Spinal cord (tissue), 10 donors: ENCODE measurements around the gene CACNA1H. TPM values are rescaled to one million over a fixed set of nuclear protein-coding genes. Genes with fewer than 3 reads are reported as not detected.
"Not testable (repeated sequence)": the region's sequence is repeated elsewhere in the genome, so short reads cannot be mapped to it uniquely, and the experiment has no call there.

Experiments
- DNase-seq, 6 donors: peaks; one replicate each; pipeline versions ENCODE4 v3.0.0 to v3.0.0-alpha.2; 2013 to 2015; ENCODE audit warnings: low spot score in 6 of 6, low read depth in 4 of 6
- H3K27ac ChIP-seq: one replicate; pipeline ENCODE4 v1.5.1; 2013; ENCODE audit warnings: low read depth, low read length, control low read depth
- H3K27me3 ChIP-seq: one replicate; pipeline ENCODE4 v1.6.1; 2013; ENCODE audit warnings: low read length; ENCODE audit not compliant: control insufficient read depth, insufficient read depth
- H3K36me3 ChIP-seq: one replicate; pipeline ENCODE4 v1.6.1; 2013; ENCODE audit warnings: low read length; ENCODE audit not compliant: control insufficient read depth, insufficient read depth
- H3K4me1 ChIP-seq: one replicate; pipeline ENCODE4 v1.6.1; 2013; ENCODE audit warnings: low read length; ENCODE audit not compliant: control insufficient read depth, insufficient read depth
- H3K4me3 ChIP-seq: one replicate; pipeline ENCODE4 v1.5.1; 2013; ENCODE audit warnings: low read depth, low read length, control low read depth
- H3K9me3 ChIP-seq: one replicate; pipeline ENCODE4 v1.6.1; 2013; ENCODE audit warnings: low read length; ENCODE audit not compliant: control insufficient read depth, insufficient read depth
- WGBS: methylation state at CpG from one replicate; pipeline ENCODE4 v1.1.5; 2013; ENCODE audit warnings: missing lambda C conversion rate; ENCODE audit not compliant: insufficient coverage; 5-methylcytosine and 5-hydroxymethylcytosine counted together
- polyA plus RNA-seq, 2 donors: library from polyadenylated mRNA; unstranded; fragments of 120-200 nt; gene quantifications; one replicate each; pipeline ENCODE4 v1.2.1, GENCODE V29; 2013; ENCODE audit not compliant: insufficient read length in 2 of 2
- total RNA-seq, 2 donors: library from RNA; depleted of rRNA in 1 of 2; stranded (reverse); fragments of 120-200 nt in 1 of 2; fragments of >200 nt in 1 of 2; gene quantifications; one replicate each; pipeline versions ENCODE4 v1.2.3 to v1.2.4, GENCODE V29; 2013 to 2014
- donor health status: healthy.

CACNA1H gene
- total and polyA plus RNA-seq, 4 donors: 7.8 to 20.1 (median 13.1) TPM

DNA sequence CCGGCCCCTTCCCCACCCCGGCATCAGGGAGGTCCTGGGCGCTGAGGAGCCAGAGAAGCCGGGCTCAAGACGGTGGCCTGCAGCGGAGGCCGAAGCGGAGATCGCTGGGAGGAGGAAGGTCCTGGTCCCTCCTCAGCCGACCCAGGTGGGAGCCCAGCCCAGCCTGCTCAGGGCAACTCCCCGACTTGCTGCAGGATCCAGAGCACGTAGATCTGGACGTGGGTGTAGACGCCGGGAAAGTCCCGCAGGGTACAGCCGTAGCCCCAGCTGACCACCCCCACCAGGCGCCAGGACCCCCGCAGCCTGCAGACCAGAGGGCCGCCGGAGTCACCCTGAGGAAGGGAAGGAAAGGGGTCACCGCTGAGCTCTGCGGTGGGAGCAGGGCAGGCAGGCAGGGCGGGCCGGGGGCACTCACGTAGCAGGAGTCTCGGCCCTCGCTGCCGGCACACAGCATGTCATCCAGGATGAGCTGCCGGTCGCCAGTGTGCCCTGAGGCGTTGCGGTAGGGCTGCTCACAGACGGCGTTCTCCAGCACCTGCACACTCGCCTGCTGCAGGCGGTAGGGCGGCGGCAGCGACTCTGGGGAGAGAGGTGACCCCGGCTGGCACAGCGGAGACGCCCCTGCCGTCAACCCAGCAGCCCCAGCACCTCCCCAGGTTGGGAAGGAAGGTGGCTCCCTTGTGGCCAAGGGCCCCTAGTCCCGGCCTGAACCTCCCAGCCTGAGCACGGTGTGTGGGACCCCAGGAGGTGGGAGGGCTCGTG lies 108.4 kb downstream of the CACNA1H start:
- Histone ChIP-seq H3K4me3 (no peak overlapping the region), H3K4me1 (peaks cover 4% of the 10 kb centered on the region), H3K36me3 (no peaks in the 10 kb centered on the region), H3K27me3 (peaks cover 45% of the 10 kb centered on the region), H3K9me3 (no peaks in the 10 kb centered on the region), H3K27ac (no peak overlapping the region)
- whole genome bisulfite sequencing: 9% methylated on average over 41 of the region's 47 CpGs
- no peak for DNase-seq

DNA sequence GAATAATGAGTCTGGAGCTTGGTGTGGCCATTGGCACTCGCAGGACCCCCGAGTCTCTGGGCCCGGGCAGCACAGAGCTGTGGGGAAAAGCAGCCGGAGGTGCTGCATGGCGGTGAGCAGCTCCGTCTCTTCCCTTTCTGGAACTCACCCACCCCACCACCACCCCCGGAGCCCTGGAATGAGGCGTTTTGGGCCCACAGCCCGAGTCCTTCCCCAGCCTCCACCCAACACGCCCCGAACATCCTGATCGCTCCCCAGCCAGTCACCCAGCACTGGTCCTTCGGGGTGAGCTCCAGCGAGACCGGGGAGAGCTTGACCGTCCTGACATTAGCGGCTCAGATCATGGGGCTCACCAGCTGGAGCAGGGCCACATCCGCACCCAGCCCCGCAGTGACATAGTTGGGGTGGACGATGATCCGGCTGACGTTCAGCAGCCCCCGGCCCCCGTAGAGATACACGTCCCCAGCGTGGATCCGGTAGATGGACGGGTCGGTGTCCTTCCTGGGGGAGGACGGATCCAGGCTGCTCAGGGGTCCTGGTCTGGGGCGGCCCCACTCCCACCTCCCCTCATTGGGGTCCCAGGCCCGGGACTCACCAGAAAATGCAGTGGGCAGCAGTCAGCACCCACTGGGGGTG lies 109.4 kb downstream of the CACNA1H start:
- Histone ChIP-seq H3K4me1 (peaks cover 4% of the 10 kb centered on the region), H3K9me3 (no peaks in the 10 kb centered on the region), H3K27ac (no peak overlapping the region), H3K27me3 (peaks cover 45% of the 10 kb centered on the region), H3K4me3 (no peak overlapping the region), H3K36me3 (no peaks in the 10 kb centered on the region)
- whole genome bisulfite sequencing: 89% methylated on average over 28 of the region's 32 CpGs
- DNase-seq: no peak

DNA sequence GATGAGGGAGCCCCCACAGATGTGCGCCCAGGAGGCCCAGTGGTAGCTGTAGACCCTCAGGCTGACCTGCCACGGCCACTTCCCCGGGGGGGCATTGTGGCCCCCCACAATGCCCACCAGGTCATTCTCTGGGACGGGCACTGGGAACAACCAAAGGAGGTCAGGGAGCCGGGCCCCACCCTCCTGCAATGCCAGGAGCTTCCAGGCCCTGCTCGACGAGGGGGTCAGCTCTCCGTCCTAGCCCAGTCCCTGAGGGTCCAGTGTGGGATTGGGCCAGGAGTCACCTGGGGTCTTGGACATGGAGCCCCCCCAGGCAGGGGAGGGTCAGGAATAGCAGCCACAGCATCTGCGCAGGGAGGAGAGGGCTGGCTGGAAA lies 109.9 kb downstream of the CACNA1H start:
- Histone ChIP-seq H3K9me3 (no peaks in the 10 kb centered on the region), H3K4me1 (peaks cover 4% of the 10 kb centered on the region), H3K27ac (no peak overlapping the region), H3K27me3 (peaks cover 45% of the 10 kb centered on the region), H3K36me3 (no peaks in the 10 kb centered on the region), H3K4me3 (no peak overlapping the region)
- 80% methylated on average over 9 of the region's 9 CpGs for WGBS
- DNase-seq: no peak

DNA sequence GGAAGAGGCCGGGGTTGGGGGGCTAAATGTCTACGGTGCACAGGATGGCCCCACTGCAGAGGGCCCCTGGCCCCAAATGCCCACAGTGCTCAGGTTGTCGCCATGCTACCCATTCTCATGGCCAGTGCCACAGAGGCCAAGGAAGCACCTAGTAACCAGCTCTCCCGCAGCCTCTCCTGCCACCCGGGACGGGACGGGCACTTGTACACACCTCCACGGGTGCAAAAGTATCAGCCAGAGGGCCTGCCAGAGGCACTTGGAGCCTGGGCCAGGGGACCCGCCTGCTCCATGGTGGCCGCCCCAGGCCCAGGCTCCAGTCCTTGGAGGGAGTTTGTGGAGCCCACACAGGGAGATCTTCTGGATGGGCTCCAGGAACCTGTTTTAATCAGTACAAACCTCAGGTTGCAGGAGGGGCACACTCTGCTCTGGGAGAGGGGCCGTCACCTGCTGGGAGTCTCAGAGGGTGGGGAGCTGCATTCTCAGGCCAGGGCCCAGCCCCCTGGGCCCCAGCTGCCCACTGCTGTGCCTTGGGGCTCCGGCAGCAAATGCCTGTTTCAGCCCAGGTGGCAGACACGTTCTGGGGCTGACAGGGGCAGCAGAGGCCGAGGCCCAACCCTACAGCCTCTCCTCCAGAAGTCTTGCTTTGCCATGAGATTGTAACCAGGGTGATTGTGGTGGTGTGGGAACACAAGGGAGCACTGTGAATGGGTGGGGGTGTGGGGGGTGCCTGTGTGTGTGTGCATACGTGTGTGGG lies 110.9 kb downstream of the CACNA1H start:
- no peak for DNase-seq
- H3K4me3 ChIP-seq: no peak overlapping the region
- no peak overlapping the region for H3K27ac ChIP-seq
- WGBS: 79% methylated on average over 15 of the region's 15 CpGs
- H3K36me3 ChIP-seq: no peaks in the 10 kb centered on the region
- no peaks in the 10 kb centered on the region for H3K9me3 ChIP-seq
- peaks cover 44% of the 10 kb centered on the region for H3K27me3 ChIP-seq
- peaks cover 4% of the 10 kb centered on the region for H3K4me1 ChIP-seq

DNA sequence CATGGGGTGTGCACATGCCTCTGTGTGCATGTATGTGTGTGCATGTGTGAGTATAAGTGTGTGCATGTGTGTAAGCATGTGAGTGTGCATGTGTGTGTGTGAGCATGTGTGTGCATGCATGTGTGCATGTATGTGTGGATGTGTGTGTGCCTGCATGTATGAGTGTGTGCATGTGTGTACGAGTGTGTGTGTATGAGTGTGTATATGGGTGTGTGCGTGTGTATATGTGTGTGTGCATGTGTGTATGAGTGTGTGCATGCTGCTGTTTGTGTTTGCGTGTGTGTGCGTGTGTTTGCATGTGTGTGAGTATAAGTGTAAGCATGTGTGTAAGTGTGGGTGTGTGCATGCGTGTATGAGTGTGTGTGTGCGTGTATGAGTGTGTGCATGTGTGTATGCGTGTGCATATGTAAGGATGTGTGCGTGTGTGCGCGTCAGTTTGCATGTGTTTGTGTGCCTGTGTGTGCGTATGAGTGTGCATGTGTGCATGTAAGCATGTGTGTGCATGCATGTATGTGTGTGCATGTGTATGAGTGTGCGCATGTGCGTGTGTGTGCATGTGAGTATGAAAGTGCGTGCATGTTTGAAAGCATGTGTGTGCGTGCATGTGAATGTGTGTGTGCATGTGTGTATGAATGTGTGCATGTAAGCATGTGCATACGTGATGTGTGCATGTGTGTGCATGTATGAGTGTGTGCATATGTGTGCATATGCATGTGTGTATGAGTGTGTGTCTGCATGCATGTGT lies 111.6 kb downstream of the CACNA1H start:
- Histone ChIP-seq H3K9me3 (no peaks in the 10 kb centered on the region), H3K27ac (no peak overlapping the region), H3K27me3 (peaks cover 37% of the 10 kb centered on the region), H3K4me1 (no peaks in the 10 kb centered on the region), H3K36me3 (no peaks in the 10 kb centered on the region), H3K4me3 (no peak overlapping the region)
- DNase-seq: no peak
- WGBS: 91% methylated on average over 13 of the region's 16 CpGs

DNA sequence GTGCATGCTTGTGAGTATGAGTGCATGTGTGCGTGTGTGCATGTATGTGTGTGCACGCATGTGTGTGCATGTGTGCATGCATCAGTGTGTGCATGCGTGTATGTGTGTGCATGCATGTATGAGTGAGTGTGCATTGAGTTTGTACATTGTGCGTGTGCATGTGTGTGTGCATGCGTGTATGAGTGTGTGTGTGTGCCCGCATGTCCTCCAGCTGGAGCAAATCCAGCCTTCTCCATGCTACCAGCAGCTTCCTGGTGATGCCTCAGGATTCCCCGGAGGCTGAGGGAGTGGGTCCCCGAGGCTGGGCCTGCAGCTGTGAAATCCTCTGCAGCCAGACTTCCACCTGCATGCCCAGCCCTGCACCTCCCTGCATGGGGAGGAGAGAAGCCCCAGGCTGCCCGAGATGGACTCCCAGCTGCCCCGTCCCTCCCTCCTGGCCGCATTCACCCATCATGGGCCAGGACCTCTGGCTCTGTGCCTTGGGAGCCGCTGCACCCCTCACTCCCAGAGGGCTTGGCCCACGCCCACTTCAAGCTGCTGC lies 112.3 kb downstream of the CACNA1H start:
- H3K27me3 ChIP-seq: peaks cover 30% of the 10 kb centered on the region
- no peaks in the 10 kb centered on the region for H3K9me3 ChIP-seq
- WGBS: 77% methylated on average over 12 of the region's 13 CpGs

DNA sequence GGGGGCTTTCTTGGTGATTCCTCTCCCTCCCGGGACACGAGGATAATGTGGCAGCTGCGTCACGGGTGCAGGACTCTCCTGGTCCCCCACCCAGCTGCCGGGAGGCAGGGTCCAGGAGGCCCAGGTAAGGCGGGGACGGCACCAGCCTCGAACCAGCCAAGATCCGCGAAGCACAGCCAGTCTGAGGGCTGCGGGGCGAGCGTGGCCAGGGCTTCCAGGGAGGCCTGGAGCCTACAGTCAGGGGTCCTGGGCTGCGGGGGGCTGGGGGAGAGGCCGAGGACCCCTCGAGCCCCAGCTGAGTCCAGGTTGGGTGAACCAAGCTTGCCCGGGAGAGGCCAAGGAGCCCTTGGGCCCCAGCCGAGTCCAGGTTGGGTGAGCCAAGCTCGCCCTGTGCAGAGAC lies 112.9 kb downstream of the CACNA1H start:
- peaks cover 24% of the 10 kb centered on the region for H3K27me3 ChIP-seq
- H3K36me3 ChIP-seq: no peaks in the 10 kb centered on the region
- no peak for DNase-seq
- peaks cover 1% of the 10 kb centered on the region for H3K4me1 ChIP-seq
- no peak overlapping the region for H3K27ac ChIP-seq
- no peaks in the 10 kb centered on the region for H3K9me3 ChIP-seq
- H3K4me3 ChIP-seq: no peak overlapping the region
- WGBS: 84% methylated on average over 19 of the region's 19 CpGs

More for the DNA sequence above, 112.3 kb downstream of the CACNA1H start:
- H3K36me3 ChIP-seq: no peaks in the 10 kb centered on the region
- no peaks in the 10 kb centered on the region for H3K4me1 ChIP-seq
- H3K4me3 ChIP-seq: no peak overlapping the region
- DNase-seq: no peak
- H3K27ac ChIP-seq: no peak overlapping the region

DNA sequence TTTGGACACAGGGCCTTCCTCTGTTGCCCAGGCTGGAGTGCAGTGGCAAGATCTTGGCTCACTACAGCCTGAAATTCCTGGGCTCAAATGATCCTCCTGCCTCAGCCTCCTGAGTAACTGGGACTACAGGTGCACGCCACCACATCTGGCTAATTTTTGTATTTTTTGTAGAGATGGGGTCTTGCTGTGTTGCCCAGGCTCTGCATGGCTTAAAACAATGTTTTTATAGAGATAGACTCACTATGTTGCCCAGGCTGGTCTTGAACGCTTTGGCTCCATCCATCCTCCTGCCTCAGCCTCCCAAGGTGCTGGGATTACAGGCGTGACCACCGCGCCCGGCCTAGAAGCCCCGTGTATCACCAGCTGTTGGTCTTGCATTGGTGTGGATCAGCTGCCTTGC lies 116.5 kb downstream of the CACNA1H start:
- peaks cover 18% of the 10 kb centered on the region for H3K4me1 ChIP-seq
- whole genome bisulfite sequencing: 89% methylated on average over 6 of the region's 7 CpGs
- not testable (repeated sequence) for DNase-seq, H3K36me3 ChIP-seq, H3K27me3 ChIP-seq, H3K27ac ChIP-seq, H3K4me3 ChIP-seq, H3K9me3 ChIP-seq

DNA sequence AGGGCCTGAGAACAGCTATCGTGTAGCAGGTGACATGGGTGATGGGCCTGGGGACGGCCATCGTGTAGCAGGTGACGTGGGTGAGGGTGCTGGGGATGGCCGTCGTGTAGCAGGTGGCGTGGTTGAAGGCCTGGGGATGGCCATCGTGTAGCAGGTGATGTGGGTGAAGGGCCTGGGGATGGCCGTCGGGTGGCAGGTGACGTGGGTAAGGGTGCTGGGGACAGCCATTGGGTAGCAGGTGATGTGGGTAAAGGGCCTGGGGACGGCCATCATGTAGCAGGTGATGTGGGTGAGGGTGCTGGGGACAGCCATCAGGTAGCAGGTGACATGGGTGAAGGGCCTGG lies 118.4 kb downstream of the CACNA1H start:
- Histone ChIP-seq H3K36me3 (no peaks in the 10 kb centered on the region), H3K4me1 (peaks cover 18% of the 10 kb centered on the region), H3K4me3 (no peak overlapping the region), H3K27me3 (no peaks in the 10 kb centered on the region), H3K27ac (no peak overlapping the region), H3K9me3 (no peaks in the 10 kb centered on the region)
- no peak for DNase-seq
- 79% methylated on average over 12 of the region's 12 CpGs for WGBS
